Upper lobe of left lung (tissue), 4 donors: ENCODE data around the gene KDF1.

Experiments
- CTCF ChIP-seq, 6 experiments: fragments of 450-650 bp in 4 of 6; fragments of 200-600 bp in 2 of 6; sonication (generic) in 2 of 6; IDR thresholded peaks; one replicate each; pipeline ENCODE4 v1.5.1; 2016 to 2019; ENCODE audit warnings: antibody characterized with exemption in 6 of 6
- EP300 ChIP-seq, 4 donors: sonication (generic); formaldehyde crosslinking; IDR thresholded peaks; one replicate each; pipeline ENCODE4 v1.5.1; 2017; ENCODE audit warnings: antibody characterized with exemption in 4 of 4, control low read depth in 2 of 4
- POLR2A ChIP-seq, 4 donors: fragments of 450-650 bp; IDR thresholded peaks; one replicate each; pipeline ENCODE4 v1.5.1; 2016 to 2017; ENCODE audit warnings: antibody characterized with exemption in 4 of 4, mild to moderate bottlenecking in 2 of 4
- POLR2AphosphoS5 ChIP-seq, 2 donors: sonication (generic); formaldehyde crosslinking; IDR thresholded peaks; one replicate each; pipeline ENCODE4 v1.5.1; 2017; ENCODE audit warnings: antibody characterized with exemption in 2 of 2

DNA sequence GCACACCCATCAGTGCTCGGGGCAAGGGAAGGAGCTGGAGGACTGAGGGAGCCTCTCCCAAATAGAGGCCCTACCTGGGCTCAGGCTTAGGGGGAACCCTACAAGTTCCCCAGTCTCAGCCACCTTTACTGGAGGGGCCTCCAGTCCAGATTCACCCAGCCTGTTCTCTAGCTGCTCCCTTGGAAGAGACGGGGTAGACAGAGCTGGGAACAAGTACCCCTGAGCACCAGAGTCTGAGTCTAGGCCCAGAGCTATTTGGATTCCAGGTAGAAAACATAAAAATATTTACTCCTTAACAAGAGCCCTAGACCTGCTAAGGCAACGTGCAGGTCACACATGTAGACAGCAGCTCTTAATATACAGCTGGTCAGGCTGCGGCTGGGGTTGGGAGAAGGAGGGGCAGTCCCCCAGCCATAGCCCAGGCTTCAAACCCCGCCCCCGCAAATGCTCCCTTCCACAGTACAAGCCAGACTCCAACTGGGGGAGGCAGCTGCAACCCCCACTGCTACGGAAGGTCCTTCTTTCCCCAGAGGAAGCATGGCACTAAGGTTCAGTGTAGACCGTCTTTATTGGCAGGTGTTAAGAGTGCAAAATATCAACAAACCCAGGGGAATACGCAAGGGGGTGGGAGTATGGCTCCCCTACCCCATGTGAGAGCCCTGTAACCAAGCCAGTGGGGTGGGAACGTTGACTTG, 44.4 kb upstream of the KDF1 start:
- no peak for TF ChIP-seq POLR2A (IDR thresholded peaks at IDR 0.05)
- TF ChIP-seq CTCF (IDR thresholded peaks at IDR 0.05) = no peak
- no peak for TF ChIP-seq POLR2AphosphoS5 (IDR thresholded peaks at IDR 0.05)
- no peak for TF ChIP-seq EP300 (IDR thresholded peaks at IDR 0.05)
